ENCODE results near the gene MYOZ3.

- TF ChIP-seq CTCF (IDR thresholded peaks at IDR 0.05; ENCODE audit: poor library complexity, severe bottlenecking) (no peak), EZH2 (IDR thresholded peaks at IDR 0.05; ENCODE audit: borderline replicate concordance, insufficient read depth, low read length, poor library complexity, severe bottlenecking) (no peak)
Observed at GRCh38 chr5:150623152-150623877, 37.7 kb upstream of the MYOZ3 start.
